ENCODE data around the gene UACA.

The UACA gene

DNA sequence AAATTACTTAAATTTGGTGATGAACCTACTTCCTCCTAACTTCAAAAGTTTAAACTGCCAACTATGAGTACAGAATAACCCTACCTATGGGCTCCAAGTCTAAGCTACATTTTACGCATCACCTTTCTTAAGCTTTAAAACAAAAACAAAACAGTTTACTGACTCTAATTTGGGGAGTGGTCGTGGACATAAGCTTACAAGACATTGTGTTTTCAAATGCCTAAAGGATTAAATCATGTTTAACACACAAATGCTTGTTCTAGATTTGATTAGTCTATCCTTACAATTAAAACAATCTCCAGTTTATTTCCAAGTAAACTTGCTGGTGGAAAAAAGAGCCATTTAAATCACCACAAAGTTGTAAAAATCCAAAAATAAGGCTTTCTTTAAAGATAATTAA is 62.2 kb downstream of the UACA start:
- H3K4me3 ChIP-seq (ENCODE audit: low read length), result peak overlapping the region; percentile 69
- TF ChIP-seq, protein P1, sequence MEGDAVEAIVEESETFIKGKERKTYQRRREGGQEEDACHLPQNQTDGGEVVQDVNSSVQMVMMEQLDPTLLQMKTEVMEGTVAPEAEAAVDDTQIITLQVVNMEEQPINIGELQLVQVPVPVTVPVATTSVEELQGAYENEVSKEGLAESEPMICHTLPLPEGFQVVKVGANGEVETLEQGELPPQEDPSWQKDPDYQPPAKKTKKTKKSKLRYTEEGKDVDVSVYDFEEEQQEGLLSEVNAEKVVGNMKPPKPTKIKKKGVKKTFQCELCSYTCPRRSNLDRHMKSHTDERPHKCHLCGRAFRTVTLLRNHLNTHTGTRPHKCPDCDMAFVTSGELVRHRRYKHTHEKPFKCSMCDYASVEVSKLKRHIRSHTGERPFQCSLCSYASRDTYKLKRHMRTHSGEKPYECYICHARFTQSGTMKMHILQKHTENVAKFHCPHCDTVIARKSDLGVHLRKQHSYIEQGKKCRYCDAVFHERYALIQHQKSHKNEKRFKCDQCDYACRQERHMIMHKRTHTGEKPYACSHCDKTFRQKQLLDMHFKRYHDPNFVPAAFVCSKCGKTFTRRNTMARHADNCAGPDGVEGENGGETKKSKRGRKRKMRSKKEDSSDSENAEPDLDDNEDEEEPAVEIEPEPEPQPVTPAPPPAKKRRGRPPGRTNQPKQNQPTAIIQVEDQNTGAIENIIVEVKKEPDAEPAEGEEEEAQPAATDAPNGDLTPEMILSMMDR (conservative IDR thresholded peaks at IDR 0.05; ENCODE audit: low read depth, low read length), result no peak
- no peak for DNase-seq (ENCODE audit: low read depth)

DNA sequence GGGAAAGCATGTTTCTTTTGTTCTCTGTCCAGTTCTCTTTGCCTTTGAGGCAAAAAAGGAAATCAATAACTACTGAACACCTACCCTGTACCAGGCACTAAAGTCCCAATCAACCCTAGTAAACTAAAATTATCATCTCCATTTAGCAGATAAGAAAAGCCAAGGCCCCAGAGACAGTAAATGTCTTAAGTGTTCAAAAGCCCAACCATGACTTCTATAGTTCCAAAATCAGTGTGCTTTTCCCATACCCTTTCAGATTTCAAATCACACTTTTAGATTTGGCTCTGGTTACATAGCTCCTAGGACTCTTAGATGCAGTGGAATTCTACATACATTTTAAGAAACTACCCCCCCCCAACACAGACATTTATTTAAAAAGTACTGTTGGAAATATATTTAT is 63.5 kb downstream of the UACA start:
- TF ChIP-seq, protein P1 (conservative IDR thresholded peaks at IDR 0.05; ENCODE audit: low read depth, low read length), result no peak
- H3K4me3 ChIP-seq (ENCODE audit: low read length), result peak overlapping the region; percentile 69
- no peak for DNase-seq (ENCODE audit: low read depth)

DNA sequence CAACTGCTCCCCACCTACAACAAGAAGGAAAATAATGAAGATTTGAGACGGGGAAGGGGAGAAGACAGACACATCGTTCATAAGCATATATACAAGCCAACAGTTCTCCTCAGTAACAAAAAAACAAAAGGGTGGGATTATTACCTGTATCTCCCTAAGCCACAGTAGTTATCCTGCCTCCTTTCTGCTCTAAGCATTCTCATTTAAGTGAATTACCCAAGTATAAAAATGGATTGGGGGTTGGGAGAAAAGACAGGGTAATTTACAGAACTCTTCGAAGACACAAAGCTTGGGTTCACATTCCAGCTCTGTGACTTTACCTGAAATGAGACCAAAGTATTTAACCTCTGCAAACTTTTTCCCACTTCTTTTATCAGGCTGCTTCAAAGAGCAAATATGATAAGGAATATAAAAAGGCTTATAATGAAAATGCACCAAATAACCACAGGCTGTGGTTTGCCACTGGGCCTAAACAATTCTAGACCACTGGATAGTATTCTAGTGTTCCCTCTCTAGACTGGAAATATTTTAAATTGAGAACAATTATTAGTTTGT is 64.4 kb downstream of the UACA start:
- TF ChIP-seq, protein P1 (conservative IDR thresholded peaks at IDR 0.05; ENCODE audit: low read depth, low read length), result no peak
- DNase-seq (ENCODE audit: low read depth), result no peak
- peak overlapping the region; percentile 69 for H3K4me3 ChIP-seq (ENCODE audit: low read length)

DNA sequence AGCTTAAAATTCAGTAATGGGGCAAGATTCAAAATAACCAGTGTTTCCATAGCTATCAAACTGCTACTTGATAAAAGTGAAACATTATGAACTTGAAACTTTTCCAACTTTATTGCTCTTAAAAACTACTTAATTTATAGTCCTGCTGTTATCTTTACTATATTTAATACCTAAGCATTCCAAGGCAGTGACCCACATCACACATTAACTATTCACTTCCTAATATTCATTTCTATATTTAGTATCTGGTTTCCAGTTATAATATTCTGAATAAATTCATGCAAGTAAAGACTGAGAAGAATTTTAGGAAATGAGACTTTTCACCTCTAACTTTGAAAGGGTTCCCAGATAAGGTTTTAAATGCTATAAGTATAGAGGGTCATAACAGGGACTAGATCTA is 64.9 kb downstream of the UACA start:
- TF ChIP-seq, protein P1 (conservative IDR thresholded peaks at IDR 0.05; ENCODE audit: low read depth, low read length), result no peak
- DNase-seq (ENCODE audit: low read depth), result no peak
- H3K4me3 ChIP-seq (ENCODE audit: low read length), result peak overlapping the region; percentile 69

DNA sequence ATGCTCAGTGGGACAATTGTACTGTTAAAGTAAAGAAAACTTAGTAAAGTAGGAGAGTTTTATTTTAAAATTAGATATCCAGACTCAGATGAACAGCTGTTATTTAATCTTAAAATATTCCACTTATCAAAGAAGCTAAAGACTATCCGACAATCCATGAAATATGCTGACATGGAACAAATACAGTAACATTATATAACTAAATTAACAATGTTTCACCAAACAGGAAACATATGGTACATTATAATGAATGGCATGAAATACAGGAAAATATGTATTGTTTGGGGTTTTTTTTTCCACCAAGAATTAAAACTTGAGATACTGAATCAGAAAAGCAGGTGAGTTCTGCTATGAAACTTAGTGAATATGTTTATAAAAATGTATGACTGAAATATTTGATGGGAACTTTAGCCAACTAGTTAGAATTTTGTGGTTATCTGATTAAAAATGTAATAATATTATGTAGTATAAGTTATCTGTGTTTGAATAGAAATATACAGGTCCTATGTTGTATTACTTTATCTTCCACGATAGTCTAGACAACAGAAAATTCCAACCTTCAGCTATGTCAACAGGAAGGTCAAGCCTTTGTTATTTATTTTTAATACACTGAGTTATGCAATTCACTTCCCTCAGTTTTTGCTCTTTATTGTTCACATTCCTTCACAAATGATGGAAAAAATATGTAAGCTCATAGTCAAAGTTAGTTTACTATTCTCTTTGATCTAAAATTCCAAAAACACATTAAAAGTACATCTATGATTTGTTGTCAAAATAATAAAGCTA is 72.7 kb downstream of the UACA start:
- no peak overlapping the region for H3K4me3 ChIP-seq (ENCODE audit: low read length)
- no peak for DNase-seq (ENCODE audit: low read depth)
- TF ChIP-seq, protein P1 (conservative IDR thresholded peaks at IDR 0.05; ENCODE audit: low read depth, low read length), result no peak

DNA sequence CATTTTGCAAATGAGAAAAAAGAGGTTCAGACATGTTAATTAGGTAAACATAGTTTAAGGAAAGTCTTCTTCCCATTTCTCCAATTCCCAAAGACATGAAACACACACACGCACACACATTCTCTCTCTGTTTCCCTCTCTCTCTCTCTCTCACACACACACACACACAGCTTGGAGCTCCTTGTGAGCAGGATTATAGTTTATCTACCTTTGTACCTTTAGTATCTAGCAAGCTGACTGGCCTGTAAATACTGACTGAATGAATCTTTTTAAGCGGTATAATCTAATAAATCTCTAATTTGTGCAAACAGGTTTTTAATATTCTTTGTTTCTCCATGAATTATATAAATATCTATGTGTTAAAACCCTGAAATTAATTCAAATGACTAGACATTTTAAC is 73.3 kb downstream of the UACA start:
- DNase-seq (ENCODE audit: low read depth), result no peak
- TF ChIP-seq, protein P1 (conservative IDR thresholded peaks at IDR 0.05; ENCODE audit: low read depth, low read length), result no peak

DNA sequence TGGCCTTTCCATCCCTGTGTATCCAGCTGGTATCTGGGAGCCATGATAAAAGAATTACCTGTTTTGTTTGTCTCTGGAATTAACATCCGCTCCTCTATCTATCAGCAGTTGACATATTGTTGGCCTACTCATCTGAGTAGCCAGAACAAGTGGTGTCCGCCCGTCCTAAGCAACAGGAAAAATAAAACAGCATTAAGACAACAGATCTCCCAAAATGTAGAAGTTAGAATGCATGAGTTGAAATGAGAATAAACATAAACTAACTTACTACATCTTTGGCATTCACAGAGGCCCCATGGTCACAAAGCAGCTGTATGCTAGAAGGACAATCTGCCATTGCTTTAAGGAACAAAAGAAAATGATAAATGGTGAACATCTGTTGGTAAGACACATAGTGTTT is 75.9 kb downstream of the UACA start:
- H3K4me3 ChIP-seq (ENCODE audit: low read length), result no peak overlapping the region
- TF ChIP-seq, protein P1 (conservative IDR thresholded peaks at IDR 0.05; ENCODE audit: low read depth, low read length), result no peak
- no peak for DNase-seq (ENCODE audit: low read depth)

More for the DNA sequence above, 73.3 kb downstream of the UACA start:
- H3K4me3 ChIP-seq (ENCODE audit: low read length), result no peak overlapping the region
